ENCODE measurements around the gene PKD2L1.
A peak's percentile ranks its signal among the peaks of the same experiment; 100 is the strongest.

Gene PKD2L1

DNA sequence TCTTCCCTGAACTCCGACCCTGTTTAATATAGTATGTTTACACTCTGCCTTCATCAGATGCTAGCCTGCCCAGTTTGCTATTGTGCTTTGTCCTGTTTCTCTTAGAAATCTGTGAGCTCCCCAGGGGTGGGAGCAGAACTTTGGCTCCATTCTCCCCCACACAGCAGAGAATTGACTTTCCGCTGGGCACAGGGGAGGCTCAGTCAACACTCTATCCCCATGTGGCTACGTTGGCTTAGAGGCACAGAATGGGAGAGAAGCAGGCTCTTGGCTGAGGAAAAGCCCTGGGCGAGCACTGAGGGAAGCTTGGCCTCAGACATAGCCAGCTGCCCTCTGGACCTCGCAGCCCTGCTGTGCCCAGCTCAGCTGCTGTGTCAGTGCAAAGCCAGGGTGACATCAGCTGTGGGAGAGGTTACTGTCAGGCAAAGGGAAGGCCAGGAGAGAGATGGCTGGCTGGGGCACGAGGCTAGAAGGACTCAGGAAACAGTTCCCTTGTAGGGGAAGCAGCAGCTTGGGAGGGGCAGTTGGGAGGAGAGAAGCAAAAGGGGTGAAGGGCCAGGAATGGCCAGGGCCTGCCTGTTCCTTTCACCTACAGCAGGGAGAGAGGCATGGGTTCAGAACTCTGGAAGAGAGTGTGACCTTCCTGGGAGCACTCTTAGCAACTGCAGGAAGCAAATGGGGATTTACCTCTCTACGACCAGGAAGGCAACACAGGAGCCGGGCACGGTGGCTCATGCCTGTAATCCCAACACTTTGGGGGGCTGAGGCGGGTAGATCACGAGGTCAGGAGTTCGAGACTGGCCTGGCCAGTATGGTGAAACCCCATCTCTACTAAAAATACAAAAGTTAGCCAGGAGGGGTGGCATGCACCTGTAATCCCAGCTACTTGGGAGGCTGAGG is 11.2 kb upstream of the PKD2L1 start:
- no peak for TF ChIP-seq CTCF (IDR thresholded peaks at IDR 0.05; ENCODE audit: low read depth, low read length)
- no peak overlapping the region for H3K4me3 ChIP-seq (ENCODE audit: low read depth, low read length)

DNA sequence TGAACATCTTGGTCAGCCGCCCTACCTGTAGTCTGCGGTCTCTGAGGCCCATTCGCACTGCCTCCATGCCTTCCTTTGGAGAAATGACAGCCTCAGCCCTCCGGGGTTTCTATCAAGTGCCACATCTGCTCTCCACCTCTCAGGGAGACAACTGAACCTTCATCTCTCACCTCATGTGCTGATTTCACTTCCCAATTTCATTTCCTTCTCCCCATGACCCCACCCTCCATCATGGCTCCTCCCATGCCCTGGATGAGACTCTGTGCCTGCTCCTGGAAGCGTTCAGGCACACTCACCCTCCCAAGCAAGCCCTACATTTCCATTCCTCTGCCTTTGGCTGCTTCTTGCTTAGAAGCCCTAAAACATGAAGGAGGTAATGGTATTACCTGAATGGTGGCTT is 9.2 kb upstream of the PKD2L1 start:
- no peak for TF ChIP-seq CTCF (IDR thresholded peaks at IDR 0.05; ENCODE audit: low read depth, low read length)
- H3K4me3 ChIP-seq (ENCODE audit: low read depth, low read length): no peak overlapping the region

DNA sequence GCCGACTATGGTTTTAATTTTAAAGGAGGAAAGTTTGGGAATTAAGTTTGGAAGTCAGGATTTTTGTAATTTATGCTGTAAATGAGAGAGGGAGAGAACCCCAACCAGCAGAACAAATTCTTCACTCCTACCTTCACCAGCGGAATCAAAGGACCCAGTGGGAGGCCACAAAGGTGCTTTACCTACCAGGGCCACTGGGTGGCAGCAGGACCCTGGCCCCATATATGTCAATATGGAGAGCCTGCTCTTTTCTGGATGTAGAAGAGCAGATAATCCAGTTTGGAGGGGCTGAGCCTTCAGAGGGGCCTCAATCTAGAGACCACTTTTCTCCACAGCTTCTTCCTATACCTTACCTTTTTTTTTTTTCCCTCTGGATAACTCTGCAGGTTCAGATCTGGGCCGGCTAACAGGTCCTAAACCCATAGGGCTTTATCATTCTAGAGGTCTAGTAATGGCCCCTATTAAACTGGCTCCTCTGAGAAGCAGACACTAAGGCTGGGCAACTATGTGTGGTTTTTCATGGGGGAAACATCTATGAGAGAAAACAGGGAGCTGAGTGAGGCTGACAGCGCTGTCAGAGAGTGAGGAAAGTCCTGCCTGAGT is 8.5 kb upstream of the PKD2L1 start:
- H3K4me3 ChIP-seq (ENCODE audit: low read depth, low read length): no peak overlapping the region
- TF ChIP-seq CTCF (IDR thresholded peaks at IDR 0.05; ENCODE audit: low read depth, low read length): peak; percentile 93

DNA sequence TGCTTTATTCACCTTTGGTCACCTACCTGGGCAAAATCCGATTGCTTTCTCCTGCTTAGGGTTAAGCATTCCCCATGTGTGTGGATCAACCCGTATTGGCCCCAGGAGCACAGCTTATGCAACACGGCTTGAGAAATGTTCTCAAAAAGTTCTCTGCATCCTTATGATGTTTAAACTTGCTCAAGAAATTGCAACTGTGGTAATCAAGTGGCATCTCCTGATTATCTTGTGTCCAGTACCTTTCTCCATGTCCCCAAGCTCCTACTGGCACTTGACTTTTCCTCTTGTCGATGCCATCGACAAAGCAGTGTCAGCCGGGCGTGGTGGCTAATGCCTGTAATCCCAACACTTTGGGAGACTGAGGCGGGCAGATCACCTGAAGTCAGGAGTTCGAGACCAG is 4.7 kb upstream of the PKD2L1 start:
- no peak overlapping the region for H3K4me3 ChIP-seq (ENCODE audit: low read depth, low read length)
- no peak for TF ChIP-seq CTCF (IDR thresholded peaks at IDR 0.05; ENCODE audit: low read depth, low read length)

GRCh38 chr10:100333661-100334440 is 3.8 kb upstream of the PKD2L1 start:
- no peak for TF ChIP-seq CTCF (IDR thresholded peaks at IDR 0.05; ENCODE audit: low read depth, low read length)

GRCh38 chr10:100333106-100333505 is 3.1 kb upstream of the PKD2L1 start:
- no peak overlapping the region for H3K4me3 ChIP-seq (ENCODE audit: low read depth, low read length)
- TF ChIP-seq CTCF (IDR thresholded peaks at IDR 0.05; ENCODE audit: low read depth, low read length): no peak

More at GRCh38 chr10:100333661-100334440, 3.8 kb upstream of the PKD2L1 start:
- no peak overlapping the region for H3K4me3 ChIP-seq (ENCODE audit: low read depth, low read length)

Measured in WI38 (cell line).